ENCODE measurements around the gene PIGL. TPM values are rescaled to one million over a fixed set of nuclear protein-coding genes. Genes with fewer than 3 reads are reported as not detected.
A peak's percentile ranks its signal among the peaks of the same experiment; 100 is the strongest.

PIGL gene
- total RNA-seq, 1 experiment from 2014 or later: 16.0 TPM

DNA sequence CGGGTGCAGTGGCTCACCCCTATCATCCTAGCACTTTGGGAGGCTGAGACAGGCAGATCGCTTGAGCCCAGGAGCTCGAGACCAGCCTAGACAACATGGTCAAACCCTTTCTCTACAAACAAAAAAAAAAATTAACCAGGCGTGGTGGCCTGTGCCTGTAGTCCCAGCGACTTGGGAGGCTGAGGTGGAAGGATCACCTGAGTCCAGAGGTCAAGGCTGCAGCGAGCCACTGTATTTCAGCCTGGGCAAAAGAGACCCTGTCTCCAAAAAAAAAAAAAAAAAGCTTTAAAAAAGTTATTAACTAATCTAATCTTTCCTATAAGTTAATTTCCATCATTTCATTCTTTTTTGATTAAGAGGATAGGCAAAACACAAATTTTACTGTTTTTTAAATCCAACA lies 4.2 kb upstream of the PIGL start:
- BruUV-seq (replicated peaks): no TSS peak
- Mint-ChIP-seq H3K4me1 (ENCODE audit: low read depth, unreplicated experiment) (peaks cover 9% of the 10 kb centered on the region), H3K9me3 (ENCODE audit: low read depth, unreplicated experiment) (no peaks in the 10 kb centered on the region), H3K27ac (ENCODE audit: unreplicated experiment) (no peak overlapping the region), H3K27me3 (ENCODE audit: unreplicated experiment) (no peaks in the 10 kb centered on the region), H3K36me3 (ENCODE audit: insufficient read depth, unreplicated experiment) (peaks cover 33% of the 10 kb centered on the region), H3K4me3 (ENCODE audit: low read depth, unreplicated experiment) (no peak overlapping the region)
- TF ChIP-seq, protein P1, sequence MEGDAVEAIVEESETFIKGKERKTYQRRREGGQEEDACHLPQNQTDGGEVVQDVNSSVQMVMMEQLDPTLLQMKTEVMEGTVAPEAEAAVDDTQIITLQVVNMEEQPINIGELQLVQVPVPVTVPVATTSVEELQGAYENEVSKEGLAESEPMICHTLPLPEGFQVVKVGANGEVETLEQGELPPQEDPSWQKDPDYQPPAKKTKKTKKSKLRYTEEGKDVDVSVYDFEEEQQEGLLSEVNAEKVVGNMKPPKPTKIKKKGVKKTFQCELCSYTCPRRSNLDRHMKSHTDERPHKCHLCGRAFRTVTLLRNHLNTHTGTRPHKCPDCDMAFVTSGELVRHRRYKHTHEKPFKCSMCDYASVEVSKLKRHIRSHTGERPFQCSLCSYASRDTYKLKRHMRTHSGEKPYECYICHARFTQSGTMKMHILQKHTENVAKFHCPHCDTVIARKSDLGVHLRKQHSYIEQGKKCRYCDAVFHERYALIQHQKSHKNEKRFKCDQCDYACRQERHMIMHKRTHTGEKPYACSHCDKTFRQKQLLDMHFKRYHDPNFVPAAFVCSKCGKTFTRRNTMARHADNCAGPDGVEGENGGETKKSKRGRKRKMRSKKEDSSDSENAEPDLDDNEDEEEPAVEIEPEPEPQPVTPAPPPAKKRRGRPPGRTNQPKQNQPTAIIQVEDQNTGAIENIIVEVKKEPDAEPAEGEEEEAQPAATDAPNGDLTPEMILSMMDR (IDR thresholded peaks at IDR 0.05; ENCODE audit: unreplicated experiment): no peak
- no peak for DNase-seq
- CTCF ChIA-PET: no interaction called here
- intact Hi-C loops (cut with micrococcal nuclease; ENCODE audit: unreplicated experiment): no loop called here

DNA sequence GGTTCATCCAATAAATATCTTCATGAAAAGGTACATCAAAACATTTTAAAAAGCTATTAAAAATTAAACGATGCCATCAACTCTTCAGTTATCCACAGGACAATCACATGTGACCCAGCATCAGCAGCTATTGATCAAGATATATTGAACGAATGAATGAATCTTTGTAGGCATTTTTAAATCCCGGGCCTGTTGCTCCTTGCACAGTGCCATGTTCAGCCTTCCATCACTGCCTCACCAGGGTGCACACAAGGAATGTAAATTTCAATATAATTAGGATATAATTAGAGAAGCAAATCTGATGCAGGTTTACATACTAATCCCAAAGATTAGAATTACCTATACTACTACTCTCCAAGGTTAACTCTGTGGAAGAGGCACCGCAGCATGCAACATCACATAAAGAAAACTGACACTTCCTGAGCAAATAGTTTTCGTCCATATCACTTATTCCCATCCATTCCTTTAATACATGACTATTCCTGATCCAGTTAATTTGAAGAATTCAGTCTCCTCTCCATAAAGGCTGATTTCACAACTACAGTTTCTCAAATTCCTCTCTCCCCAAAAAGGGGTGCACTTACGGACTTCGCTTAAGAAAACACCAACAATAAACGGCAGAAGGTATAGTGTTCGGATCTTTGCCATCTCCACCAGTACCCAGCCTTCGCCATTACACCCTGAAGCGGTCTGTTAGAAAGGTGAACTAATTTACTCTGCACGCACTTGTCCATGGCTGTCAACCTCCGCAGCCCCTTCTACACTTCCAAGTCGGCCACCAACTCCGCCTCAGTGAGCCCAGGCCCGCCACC lies 2.6 kb upstream of the PIGL start:
- Mint-ChIP-seq H3K36me3 (ENCODE audit: insufficient read depth, unreplicated experiment) (peaks cover 33% of the 10 kb centered on the region), H3K27ac (ENCODE audit: unreplicated experiment) (peak overlapping the region; percentile 83), H3K27me3 (ENCODE audit: unreplicated experiment) (no peaks in the 10 kb centered on the region), H3K4me1 (ENCODE audit: low read depth, unreplicated experiment) (no peaks in the 10 kb centered on the region), H3K4me3 (ENCODE audit: low read depth, unreplicated experiment) (peak overlapping the region; percentile 95), H3K9me3 (ENCODE audit: low read depth, unreplicated experiment) (no peaks in the 10 kb centered on the region)
- CTCF ChIA-PET: interaction anchor here (0.6 to 1.4 kb wide), 2 partner anchors 9 to 51 kb away, joined by 3 to 6 read pairs; no protein-coding TSS in a partner anchor
- DNase-seq: no peak
- intact Hi-C loops (cut with micrococcal nuclease; ENCODE audit: unreplicated experiment): loop anchor here (1.0 kb wide), 1 partner anchor 73 kb away; no protein-coding TSS in a partner anchor
- TF ChIP-seq, protein P1 (IDR thresholded peaks at IDR 0.05; ENCODE audit: unreplicated experiment): no peak
- BruUV-seq (replicated peaks): no TSS peak

DNA sequence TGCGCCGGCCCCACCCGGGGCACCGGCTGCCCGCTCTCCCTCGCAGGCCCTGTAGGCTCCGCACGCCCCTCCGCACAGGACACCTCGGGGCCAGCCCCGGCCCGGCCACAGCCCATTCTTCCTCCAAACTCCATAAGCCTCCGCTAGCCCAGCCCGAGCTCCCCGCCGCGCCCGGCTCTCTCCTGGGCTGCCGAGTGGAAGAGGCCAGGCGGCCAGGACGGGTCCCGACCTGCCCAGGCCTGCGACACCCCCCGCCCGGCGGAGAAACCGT lies 2.1 kb upstream of the PIGL start:
- CTCF ChIA-PET: interaction anchor here (1.3 to 1.4 kb wide), 2 partner anchors 9 to 29 kb away, joined by 3 to 4 read pairs; no protein-coding TSS in a partner anchor
- H3K9me3 Mint-ChIP-seq (ENCODE audit: low read depth, unreplicated experiment): no peaks in the 10 kb centered on the region
- H3K27me3 Mint-ChIP-seq (ENCODE audit: unreplicated experiment): no peaks in the 10 kb centered on the region
- no TSS peak for BruUV-seq (replicated peaks)
- TF ChIP-seq, protein P1 (IDR thresholded peaks at IDR 0.05; ENCODE audit: unreplicated experiment): no peak
- peak overlapping the region; percentile 95 for H3K4me3 Mint-ChIP-seq (ENCODE audit: low read depth, unreplicated experiment)
- peak; percentile 46 for DNase-seq
- H3K27ac Mint-ChIP-seq (ENCODE audit: unreplicated experiment): peak overlapping the region; percentile 83
- intact Hi-C loops (cut with micrococcal nuclease; ENCODE audit: unreplicated experiment): no loop called here
- peaks cover 33% of the 10 kb centered on the region for H3K36me3 Mint-ChIP-seq (ENCODE audit: insufficient read depth, unreplicated experiment)
- H3K4me1 Mint-ChIP-seq (ENCODE audit: low read depth, unreplicated experiment): no peaks in the 10 kb centered on the region

DNA sequence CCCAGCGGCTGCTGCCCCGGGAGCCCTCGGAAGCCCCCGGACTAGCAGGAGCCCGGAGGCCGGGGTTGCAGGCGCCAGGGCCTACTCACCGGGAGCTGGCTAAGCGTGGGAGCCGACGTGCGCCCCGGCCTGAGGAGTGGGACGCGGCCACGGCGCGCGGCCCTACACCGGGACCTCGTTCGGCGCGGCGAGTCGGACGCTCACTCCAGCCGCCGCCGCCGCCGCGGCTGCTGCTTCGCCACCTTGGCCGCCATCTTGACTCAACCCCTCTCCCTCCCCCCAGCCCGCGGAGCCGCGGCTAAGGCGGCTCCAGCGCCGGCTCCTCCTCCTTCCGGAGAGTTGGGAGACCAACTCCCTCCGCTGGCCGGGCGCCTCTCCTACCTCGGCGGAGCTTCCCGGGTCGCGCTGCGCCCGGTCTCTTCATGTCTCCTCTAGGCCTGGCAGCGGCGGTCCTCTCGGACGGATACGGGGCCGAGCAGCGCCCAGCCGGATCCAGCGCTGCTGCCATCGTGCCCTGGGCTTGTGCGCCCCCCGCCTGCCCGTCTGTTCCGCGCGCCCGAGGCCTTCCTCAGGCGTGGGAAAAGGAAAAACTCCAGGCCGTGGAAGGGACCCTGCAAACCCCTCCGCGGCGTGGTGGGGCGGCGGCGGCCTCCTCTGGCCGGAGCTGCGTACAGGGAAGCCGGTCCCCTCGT lies 1.6 kb upstream of the PIGL start, which contains the start of gene NCOR1:
TSS of gene NCOR1 (minus strand) at position 262 of the 692 bp plus-strand sequence. CDS start 20,965 bp downstream, outside the sequence.
- intact Hi-C loops (cut with micrococcal nuclease; ENCODE audit: unreplicated experiment): no loop called here
- Mint-ChIP-seq H3K27ac (ENCODE audit: unreplicated experiment) (peak within 1 kb of the TSS; percentile 83), H3K4me1 (ENCODE audit: low read depth, unreplicated experiment) (no peaks in the 10 kb centered on the region), H3K9me3 (ENCODE audit: low read depth, unreplicated experiment) (no peaks in the 10 kb centered on the region), H3K4me3 (ENCODE audit: low read depth, unreplicated experiment) (peak within 1 kb of the TSS; percentile 95), H3K36me3 (ENCODE audit: insufficient read depth, unreplicated experiment) (peaks cover 33% of the 10 kb centered on the region), H3K27me3 (ENCODE audit: unreplicated experiment) (no peaks in the 10 kb centered on the region)
- TF ChIP-seq, protein P1 (IDR thresholded peaks at IDR 0.05; ENCODE audit: unreplicated experiment): no peak
- CTCF ChIA-PET: interaction anchor here (1.3 to 1.4 kb wide), 2 partner anchors 8 to 29 kb away, joined by 3 to 4 read pairs; no protein-coding TSS in a partner anchor
- BruUV-seq (replicated peaks): no TSS peak
- DNase-seq: peak; percentile 91

All from Calu3 (cell line).